K562 (cell line): Measurements from ENCODE around the gene TMEM234. TPM values are rescaled to one million over a fixed set of nuclear protein-coding genes. Genes with fewer than 3 reads are reported as not detected.
A peak's percentile ranks its signal among the peaks of the same experiment; 100 is the strongest.

ENCODE experiments used
- CEBPB ChIP-seq: fragments of 450-650 bp; IDR thresholded peaks from 2 replicates; pipeline ENCODE4 v1.6.1; 2016; ENCODE audit warnings: missing genetic modification characterization, missing compliant biosample characterization
- HIVEP1 ChIP-seq: fragments of 250-450 bp; sonication (Bioruptor Pico); IDR thresholded peaks from 2 replicates; pipeline ENCODE4 v1.4.0; 2020; ENCODE audit warnings: mild to moderate bottlenecking
- KAT2B ChIP-seq: IDR thresholded peaks from one replicate; pipeline ENCODE4 v1.6.1; 2012; ENCODE audit warnings: low read depth, mild to moderate bottlenecking, control low read depth, inconsistent platforms, low read length, moderate library complexity
- NBN ChIP-seq: fragments of 450-650 bp; IDR thresholded peaks from 2 replicates; pipeline ENCODE4 v1.6.1; 2016; ENCODE audit warnings: low read depth, mild to moderate bottlenecking
- POLR2A ChIP-seq: fragments of 450-650 bp; conservative IDR thresholded peaks from 2 replicates; pipeline ENCODE4 v1.6.1; 2016
- REST ChIP-seq, 2 experiments: fragments of 450-650 bp; formaldehyde crosslinking in 1 of 2; IDR thresholded peaks; 2 replicates each; pipeline versions ENCODE4 v1.4.0 to v1.6.1; 2014 to 2020; ENCODE audit warnings: mild to moderate bottlenecking in 2 of 2, borderline replicate concordance in 1 of 2, low read depth in 1 of 2
- SRSF1 ChIP-seq: fragments of 200-400 bp; formaldehyde crosslinking; IDR thresholded peaks from 2 replicates; pipeline ENCODE4 v1.6.1; 2017; ENCODE audit warnings: mild to moderate bottlenecking, low read depth, low read length, moderate library complexity
- TSHZ1 ChIP-seq: fragments of 250-450 bp; sonication (Bioruptor Pico); IDR thresholded peaks from 2 replicates; pipeline ENCODE4 v1.4.0; 2020; ENCODE audit warnings: mild to moderate bottlenecking, moderate library complexity
- ZNF449 ChIP-seq: fragments of 250-450 bp; sonication (Bioruptor Pico); IDR thresholded peaks from 2 replicates; pipeline ENCODE4 v1.8.0; 2022; ENCODE audit warnings: moderate library complexity, mild to moderate bottlenecking, inconsistent platforms
- ZNF511 ChIP-seq: sonication (generic); formaldehyde crosslinking; IDR thresholded peaks from 2 replicates; pipeline ENCODE4 v1.8.0; 2022; ENCODE audit warnings: mild to moderate bottlenecking, missing genetic modification reagents
- ZNF512 ChIP-seq: IDR thresholded peaks from 2 replicates; pipeline ENCODE4 v1.6.1; 2016; ENCODE audit warnings: missing genetic modification characterization, missing compliant biosample characterization
- polyA plus RNA-seq, 8 experiments: library from polyadenylated mRNA; depleted of rRNA in 4 of 8; stranded (reverse) in 5 of 8; unstranded in 3 of 8; fragments of >200 nt; fragmentation: Nextera tagmentation in 2 of 8; fragmentation: Illumina TruSeq in 1 of 8; extraction: Ambion mirVana in 2 of 8; extraction: Trizol in 1 of 8; gene quantifications; 2 replicates each; pipeline versions ENCODE4 v1.2.1 to v1.2.3, GENCODE V29; 2011 to 2014; ENCODE audit warnings: inconsistent platforms in 1 of 8, missing spikeins in 1 of 8
- total RNA-seq, 7 experiments: library from RNA; depleted of rRNA in 6 of 7; stranded (reverse); fragments of >200 nt in 6 of 7; fragmentation: Illumina TruSeq in 2 of 7; extraction: Trizol in 2 of 7; gene quantifications; 2 replicates each; pipeline versions ENCODE4 v1.2.1 to v1.2.3, GENCODE V29; 2011 to 2021; ENCODE audit warnings: low replicate concordance in 1 of 7

TMEM234 gene
- total and polyA plus RNA-seq, 9 of the 15 experiments (the other 6 are each of a cell fraction or from before 2014, with no cell fraction given): 5.0 to 12.9 (median 7.6) TPM

- TF ChIP-seq REST (IDR thresholded peaks at IDR 0.05; ENCODE audit: borderline replicate concordance): peak; percentile 21
- peak; percentile 82 for TF ChIP-seq REST (CRISPR knock-in tag; IDR thresholded peaks at IDR 0.05; ENCODE audit: low read depth)
- no peak for TF ChIP-seq KAT2B
- 0 out of 2 replicates have a peak, but pooled peaks have one; percentile 2 for TF ChIP-seq ZNF449 (CRISPR knock-in tag)
- TF ChIP-seq HIVEP1: 0 out of 2 replicates have a peak, but pooled peaks have one; percentile 34
- no peak for TF ChIP-seq SRSF1
- TF ChIP-seq NBN: no peak; the same call in 1 of the 2 replicates
- TF ChIP-seq CEBPB: no peak
- TF ChIP-seq TSHZ1 (CRISPR knock-in tag): no peak
- peak; percentile 96 for TF ChIP-seq POLR2A
- TF ChIP-seq ZNF512: no peak
- peak; percentile 69; the same call in 1 of the 2 replicates for TF ChIP-seq ZNF511 (CRISPR knock-in tag)
Measured at GRCh38 chr1:32179443-32180185, 42.5 kb downstream of the TMEM234 start, which contains the start of gene TXLNA (continued).
